ENCODE results near the gene BDKRB1. TPM values are rescaled to one million over a fixed set of nuclear protein-coding genes. Genes with fewer than 3 reads are reported as not detected.

BDKRB1 gene
- total and polyA plus RNA-seq, 2 donors (not counting 3 experiments of a cell fraction or from before 2014, with no cell fraction given) = not detected

DNA sequence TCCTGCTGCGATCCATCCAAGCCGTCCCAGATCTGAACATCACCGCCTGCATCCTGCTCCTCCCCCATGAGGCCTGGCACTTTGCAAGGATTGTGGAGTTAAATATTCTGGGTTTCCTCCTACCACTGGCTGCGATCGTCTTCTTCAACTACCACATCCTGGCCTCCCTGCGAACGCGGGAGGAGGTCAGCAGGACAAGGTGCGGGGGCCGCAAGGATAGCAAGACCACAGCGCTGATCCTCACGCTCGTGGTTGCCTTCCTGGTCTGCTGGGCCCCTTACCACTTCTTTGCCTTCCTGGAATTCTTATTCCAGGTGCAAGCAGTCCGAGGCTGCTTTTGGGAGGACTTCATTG is 8.2 kb downstream of the BDKRB1 start:
- intact Hi-C loops (cut with micrococcal nuclease) (no loop called here), dilution Hi-C loops (cut with MboI; ENCODE audit: extremely low pct_ligation_motif_present, low sequenced_read_pairs) (no loop called here)
- no peaks in the 10 kb centered on the region for H3K36me3 ChIP-seq (ENCODE audit: control insufficient read depth in 2 of 2, extremely low read depth in 1 of 2, insufficient read depth in 2 of 2, low read length in 2 of 2)
- no TSS peak for BruUV-seq (replicated peaks)
- DNase-seq (ENCODE audit: low read depth, low spot score) (no peak), FAIRE-seq (no peak)
- H3K79me2 ChIP-seq (ENCODE audit: control insufficient read depth, insufficient read depth, low read length) = no peaks in the 10 kb centered on the region
- H2AFZ ChIP-seq (ENCODE audit: low read depth, low read length) = no peak overlapping the region
- H3K9ac ChIP-seq (replicated peaks; ENCODE audit: extremely low read depth, insufficient read depth, low read length) = no peak overlapping the region
- TF ChIP-seq, protein P1, sequence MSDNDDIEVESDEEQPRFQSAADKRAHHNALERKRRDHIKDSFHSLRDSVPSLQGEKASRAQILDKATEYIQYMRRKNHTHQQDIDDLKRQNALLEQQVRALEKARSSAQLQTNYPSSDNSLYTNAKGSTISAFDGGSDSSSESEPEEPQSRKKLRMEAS (IDR thresholded peaks at IDR 0.05; ENCODE audit: insufficient read depth, insufficient read length) = no peak
- no peak for TF ChIP-seq MYC (IDR thresholded peaks at IDR 0.05; ENCODE audit: low read depth, low read length)
- no peak for TF ChIP-seq JUN (IDR thresholded peaks at IDR 0.05; ENCODE audit: borderline replicate concordance, insufficient read depth, insufficient read length, low read depth)
- no peak for TF ChIP-seq POLR2A (IDR thresholded peaks at IDR 0.05; ENCODE audit: low read depth, low read length)
- TF ChIP-seq FOS (IDR thresholded peaks at IDR 0.05; ENCODE audit: borderline replicate concordance, insufficient read depth, low read length) = no peak
- TF ChIP-seq GATA2 (IDR thresholded peaks at IDR 0.05; ENCODE audit: insufficient read depth, insufficient read length, low read depth, low read length) = no peak
- TF ChIP-seq, protein P2, sequence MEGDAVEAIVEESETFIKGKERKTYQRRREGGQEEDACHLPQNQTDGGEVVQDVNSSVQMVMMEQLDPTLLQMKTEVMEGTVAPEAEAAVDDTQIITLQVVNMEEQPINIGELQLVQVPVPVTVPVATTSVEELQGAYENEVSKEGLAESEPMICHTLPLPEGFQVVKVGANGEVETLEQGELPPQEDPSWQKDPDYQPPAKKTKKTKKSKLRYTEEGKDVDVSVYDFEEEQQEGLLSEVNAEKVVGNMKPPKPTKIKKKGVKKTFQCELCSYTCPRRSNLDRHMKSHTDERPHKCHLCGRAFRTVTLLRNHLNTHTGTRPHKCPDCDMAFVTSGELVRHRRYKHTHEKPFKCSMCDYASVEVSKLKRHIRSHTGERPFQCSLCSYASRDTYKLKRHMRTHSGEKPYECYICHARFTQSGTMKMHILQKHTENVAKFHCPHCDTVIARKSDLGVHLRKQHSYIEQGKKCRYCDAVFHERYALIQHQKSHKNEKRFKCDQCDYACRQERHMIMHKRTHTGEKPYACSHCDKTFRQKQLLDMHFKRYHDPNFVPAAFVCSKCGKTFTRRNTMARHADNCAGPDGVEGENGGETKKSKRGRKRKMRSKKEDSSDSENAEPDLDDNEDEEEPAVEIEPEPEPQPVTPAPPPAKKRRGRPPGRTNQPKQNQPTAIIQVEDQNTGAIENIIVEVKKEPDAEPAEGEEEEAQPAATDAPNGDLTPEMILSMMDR (IDR thresholded peaks at IDR 0.05; ENCODE audit: extremely low read depth in 1 of 2, insufficient read depth in 1 of 2, low read depth in 1 of 2, low read length in 2 of 2) = no peak
- TF ChIP-seq POLR2AphosphoS5 (IDR thresholded peaks at IDR 0.05; ENCODE audit: insufficient read depth, low read depth, low read length) = no peak
- TF ChIP-seq EZH2 (IDR thresholded peaks at IDR 0.05; ENCODE audit: borderline replicate concordance, low read depth, low read length, severe bottlenecking) = no peak
- H3K4me2 ChIP-seq (ENCODE audit: insufficient read depth, low read length) = no peak overlapping the region
- no peaks in the 10 kb centered on the region for H3K9me3 ChIP-seq (replicated peaks; ENCODE audit: control insufficient read depth, insufficient read depth, low read length)
- H3K27me3 ChIP-seq (ENCODE audit: control insufficient read depth in 2 of 2, insufficient read depth in 2 of 2, low read length in 2 of 2) = no peaks in the 10 kb centered on the region
- POLR2A ChIA-PET = no interaction called here
- no peaks in the 10 kb centered on the region for H3K4me1 ChIP-seq (ENCODE audit: control insufficient read depth, extremely low read depth, insufficient read depth, low read length)
- H3K9me1 ChIP-seq (replicated peaks; ENCODE audit: control insufficient read depth, extremely low read depth, insufficient read depth, low read length) = no peaks in the 10 kb centered on the region
- H3K27ac ChIP-seq (ENCODE audit: insufficient read depth, low read depth, low read length) = no peak overlapping the region
- no peak overlapping the region for H3K4me3 ChIP-seq (replicated peaks in 1 of 3; ENCODE audit: insufficient read depth in 1 of 3, low read depth in 1 of 3, low read length in 3 of 3)
- CTCF ChIA-PET = no interaction called here
- no peaks in the 10 kb centered on the region for H4K20me1 ChIP-seq (replicated peaks; ENCODE audit: control insufficient read depth, extremely low read depth, insufficient read depth, low read length)
